HG03460 (cell line): ENCODE measurements around the gene AADACL2.

ENCODE experiments used
- ATAC-seq: cut with Tn5 transposase; IDR thresholded peaks from one replicate; pipeline ENCODE4 v1.9.1; 2021; ENCODE audit not compliant: unreplicated experiment

AADACL2 gene

GRCh38 chr3:151800431-151800830 lies 66.7 kb downstream of the AADACL2 start:
- no peak for ATAC-seq

DNA sequence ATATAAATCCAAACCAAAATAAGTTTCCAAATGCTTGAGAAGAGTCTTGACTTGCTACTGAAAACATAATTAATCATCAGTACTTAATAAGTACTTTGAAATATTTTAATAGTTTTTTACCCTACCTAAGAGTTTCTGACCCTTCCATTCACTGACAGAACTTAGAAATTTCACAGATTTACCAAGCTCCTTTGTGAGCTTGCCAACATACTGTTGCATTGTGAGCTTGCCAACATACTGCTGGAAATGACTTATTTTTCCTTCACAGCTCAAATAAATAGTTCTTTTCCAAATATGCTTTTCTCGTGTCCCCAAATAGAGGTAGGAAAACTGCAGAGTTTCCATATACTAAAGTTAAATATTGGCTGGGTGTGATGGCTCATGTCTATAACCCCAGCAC lies 70.5 kb downstream of the AADACL2 start:
- no peak for ATAC-seq

DNA sequence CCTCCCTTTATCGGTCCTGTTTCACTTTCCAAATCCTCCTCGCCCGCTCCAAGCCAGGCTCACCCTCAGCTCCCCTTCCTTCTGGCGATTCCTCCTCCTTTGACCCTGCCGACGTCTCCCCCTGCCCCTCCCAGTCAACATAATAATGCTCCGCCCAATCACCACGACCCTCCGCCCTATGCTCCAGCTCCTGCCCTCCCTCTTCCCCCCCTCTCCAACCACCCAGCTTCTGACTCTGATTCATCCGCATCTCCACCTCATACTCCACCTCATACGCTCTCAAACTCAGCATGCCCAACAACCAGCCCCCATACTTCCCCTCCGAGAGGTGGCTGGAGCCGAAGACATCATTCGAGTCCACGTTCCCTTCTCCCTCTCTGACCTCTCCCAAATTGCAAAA lies 73.1 kb downstream of the AADACL2 start:
- ATAC-seq, result no peak
